ENCODE measurements around the gene FHIP1B. TPM values are rescaled to one million over a fixed set of nuclear protein-coding genes. Genes with fewer than 3 reads are reported as not detected.
A peak's percentile ranks its signal among the peaks of the same experiment; 100 is the strongest.

Gene FHIP1B
- total and polyA plus RNA-seq, 10 donors = 14.9 to 77.6 (median 40.7) TPM

DNA sequence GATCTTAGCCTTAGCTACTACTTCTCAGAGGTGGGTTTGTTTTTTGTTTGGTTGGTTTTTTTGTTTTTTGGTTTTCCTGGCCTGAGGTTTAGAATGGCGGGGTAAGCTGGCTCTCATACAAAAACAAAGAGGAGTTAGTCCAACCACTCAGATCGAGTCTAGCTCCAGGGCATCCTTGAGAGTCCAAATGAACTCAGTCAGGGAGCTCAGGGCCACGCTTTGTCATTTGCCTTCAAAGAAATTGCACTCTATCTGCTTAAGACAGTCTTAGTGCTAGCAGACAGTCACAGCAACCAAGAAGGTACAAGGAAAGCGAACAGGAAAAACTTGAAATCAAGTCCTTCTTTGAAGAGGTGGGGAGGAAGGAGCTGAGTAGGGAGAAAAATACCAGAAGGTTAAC, 17.9 kb downstream of the FHIP1B start:
- 94 to 98% (median 95%) methylated on average over 4 of the region's 4 CpGs for WGBS, 5 donors
- Histone ChIP-seq H3K4me1 (peaks cover 0 to 5% (median 2%) of the 10 kb centered on the region in 6 donors), H3K27ac (no peak overlapping the region), H3K27me3 (replicated peaks in 1 of 7) (no peaks in the 10 kb centered on the region), H3K9me3 (no peaks in the 10 kb centered on the region), H3K4me3 (no peak overlapping the region), H3K36me3 (peaks cover 0 to 100% (median 82%) of the 10 kb centered on the region in 6 donors)
- TF ChIP-seq, protein P1, sequence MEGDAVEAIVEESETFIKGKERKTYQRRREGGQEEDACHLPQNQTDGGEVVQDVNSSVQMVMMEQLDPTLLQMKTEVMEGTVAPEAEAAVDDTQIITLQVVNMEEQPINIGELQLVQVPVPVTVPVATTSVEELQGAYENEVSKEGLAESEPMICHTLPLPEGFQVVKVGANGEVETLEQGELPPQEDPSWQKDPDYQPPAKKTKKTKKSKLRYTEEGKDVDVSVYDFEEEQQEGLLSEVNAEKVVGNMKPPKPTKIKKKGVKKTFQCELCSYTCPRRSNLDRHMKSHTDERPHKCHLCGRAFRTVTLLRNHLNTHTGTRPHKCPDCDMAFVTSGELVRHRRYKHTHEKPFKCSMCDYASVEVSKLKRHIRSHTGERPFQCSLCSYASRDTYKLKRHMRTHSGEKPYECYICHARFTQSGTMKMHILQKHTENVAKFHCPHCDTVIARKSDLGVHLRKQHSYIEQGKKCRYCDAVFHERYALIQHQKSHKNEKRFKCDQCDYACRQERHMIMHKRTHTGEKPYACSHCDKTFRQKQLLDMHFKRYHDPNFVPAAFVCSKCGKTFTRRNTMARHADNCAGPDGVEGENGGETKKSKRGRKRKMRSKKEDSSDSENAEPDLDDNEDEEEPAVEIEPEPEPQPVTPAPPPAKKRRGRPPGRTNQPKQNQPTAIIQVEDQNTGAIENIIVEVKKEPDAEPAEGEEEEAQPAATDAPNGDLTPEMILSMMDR (IDR thresholded peaks at IDR 0.05 in 8 of 11, conservative IDR thresholded peaks at IDR 0.05 in 3 of 11) = no peak
- TF ChIP-seq POLR2AphosphoS5 (IDR thresholded peaks at IDR 0.05) (no peak), POLR2A (IDR thresholded peaks at IDR 0.05) (no peak)
- DNase-seq = no peak
- intact Hi-C loops (cut with DNase I; ENCODE audit: low total_unique reads) = no loop called here

DNA sequence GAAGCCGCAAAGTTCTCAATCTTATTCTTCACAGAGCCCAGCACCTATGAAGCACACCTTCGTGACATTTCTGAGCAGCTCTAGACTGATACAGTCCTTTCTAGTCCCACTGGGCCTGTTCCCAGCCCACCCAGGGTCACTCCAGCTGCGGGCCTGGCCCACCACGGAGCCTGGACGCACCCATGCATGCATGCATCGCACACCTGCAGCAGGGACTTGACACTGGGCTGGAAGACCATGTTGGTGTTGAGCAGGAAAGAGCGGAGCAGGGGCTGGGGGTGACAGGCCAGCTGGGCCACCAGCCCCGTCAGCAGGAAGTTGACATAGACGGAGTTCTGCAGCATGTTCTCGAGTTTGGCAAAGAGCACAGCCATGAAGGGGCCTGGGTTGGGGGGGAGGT, 19.9 kb downstream of the FHIP1B start:
- Histone ChIP-seq H3K9me3 (no peaks in the 10 kb centered on the region), H3K27ac (no peak overlapping the region)

GRCh38 chr11:6210274-6210955, 24.0 kb downstream of the FHIP1B start:
- TF ChIP-seq POLR2A (IDR thresholded peaks at IDR 0.05) = no peak
- TF ChIP-seq, protein P1 (IDR thresholded peaks at IDR 0.05 in 8 of 11, conservative IDR thresholded peaks at IDR 0.05 in 3 of 11) = no peak
- no peak for TF ChIP-seq POLR2AphosphoS5 (IDR thresholded peaks at IDR 0.05)
- no peak for DNase-seq
- H3K36me3 ChIP-seq = peaks cover 0 to 100% (median 63%) of the 10 kb centered on the region in 6 donors
- no peak overlapping the region for H3K4me3 ChIP-seq
- H3K4me1 ChIP-seq = peaks cover 0 to 6% (median 0%) of the 10 kb centered on the region in 6 donors
- no peaks in the 10 kb centered on the region for H3K9me3 ChIP-seq
- intact Hi-C loops (cut with DNase I; ENCODE audit: low total_unique reads) = no loop called here
- 96 to 99% (median 97%) methylated on average over 9 of the region's 9 CpGs for WGBS, 5 donors
- H3K27me3 ChIP-seq (replicated peaks in 1 of 7) = no peaks in the 10 kb centered on the region
- H3K27ac ChIP-seq = no peak overlapping the region

More for the DNA sequence above, 19.9 kb downstream of the FHIP1B start:
- TF ChIP-seq, protein P1 (IDR thresholded peaks at IDR 0.05 in 8 of 11, conservative IDR thresholded peaks at IDR 0.05 in 3 of 11) = no peak
- TF ChIP-seq POLR2AphosphoS5 (IDR thresholded peaks at IDR 0.05) = peak in 1 of 3 donors; percentile 48
- Histone ChIP-seq H3K4me1 (peaks cover 0 to 2% (median 0%) of the 10 kb centered on the region in 6 donors), H3K27me3 (replicated peaks in 1 of 7) (no peaks in the 10 kb centered on the region), H3K36me3 (peaks cover 0 to 100% (median 91%) of the 10 kb centered on the region in 6 donors), H3K4me3 (no peak overlapping the region)
- 96 to 98% (median 97%) methylated on average over 8 to 10 of the region's 10 CpGs for WGBS, 5 donors
- intact Hi-C loops (cut with DNase I; ENCODE audit: low total_unique reads) = no loop called here
- peak; percentile 74 for DNase-seq

- peaks cover 0 to 99% (median 59%) of the 10 kb centered on the region in 6 donors for H3K36me3 ChIP-seq
- TF ChIP-seq POLR2A (IDR thresholded peaks at IDR 0.05) = no peak
- TF ChIP-seq, protein P1 (IDR thresholded peaks at IDR 0.05 in 8 of 11, conservative IDR thresholded peaks at IDR 0.05 in 3 of 11) = no peak
- TF ChIP-seq POLR2AphosphoS5 (IDR thresholded peaks at IDR 0.05) = no peak
- intact Hi-C loops (cut with DNase I; ENCODE audit: low total_unique reads) = no loop called here
- H3K4me3 ChIP-seq = no peak overlapping the region
- peaks cover 0 to 12% (median 0%) of the 10 kb centered on the region in 6 donors for H3K4me1 ChIP-seq
- H3K27me3 ChIP-seq (replicated peaks in 1 of 7) = no peaks in the 10 kb centered on the region
- H3K9me3 ChIP-seq = no peaks in the 10 kb centered on the region
- WGBS, 5 donors = 93 to 97% (median 95%) methylated on average over 10 to 12 of the region's 12 CpGs
- no peak overlapping the region for H3K27ac ChIP-seq
- DNase-seq = no peak
Measured at GRCh38 chr11:6209801-6210200, 24.6 kb downstream of the FHIP1B start.

All from spleen (tissue), 11 donors.